Right atrium auricular region (tissue), 2 donors: ENCODE measurements around the gene PRKCE. TPM values are rescaled to one million over a fixed set of nuclear protein-coding genes. Genes with fewer than 3 reads are reported as not detected.

ENCODE experiments used
- DNase-seq: peaks from one replicate; pipeline ENCODE4 v3.0.0-alpha.2; 2019; ENCODE audit warnings: low spot score
- H3K27ac ChIP-seq, 2 donors: fragments of 200-600 bp; sonication (generic); 1 replicate in 1 of 2; 2 replicates in 1 of 2; pipeline ENCODE4 v1.5.1; 2016 to 2019
- H3K27me3 ChIP-seq, 2 donors: fragments of 200-600 bp; sonication (generic); one replicate each; pipeline versions ENCODE4 v1.5.1 to v1.6.0; 2017 to 2019
- H3K36me3 ChIP-seq: fragments of 200-600 bp; sonication (generic); one replicate; pipeline ENCODE4 v1.5.1; 2016
- H3K4me1 ChIP-seq, 2 donors: fragments of 200-600 bp; sonication (generic); one replicate each; pipeline versions ENCODE4 v1.5.1 to v1.6.0; 2017 to 2019
- H3K4me3 ChIP-seq, 2 donors: fragments of 200-600 bp; sonication (generic); 1 replicate in 1 of 2; 2 replicates in 1 of 2; pipeline ENCODE4 v1.5.1; 2017 to 2019; ENCODE audit warnings: mild to moderate bottlenecking in 1 of 2, moderate library complexity in 1 of 2
- H3K9me3 ChIP-seq, 2 donors: fragments of 200-600 bp; sonication (generic); one replicate each; pipeline ENCODE4 v1.5.1; 2019
- CTCF ChIP-seq, 2 donors: fragments of 200-600 bp; sonication (generic); IDR thresholded peaks; one replicate each; pipeline ENCODE4 v1.5.1; 2019; ENCODE audit warnings: antibody characterized with exemption in 2 of 2
- total RNA-seq, 2 donors: library from RNA; depleted of rRNA; stranded (reverse); fragments of >200 nt; gene quantifications; one replicate each; pipeline ENCODE4 v1.1.0, GENCODE V29; 2016

PRKCE gene
- total RNA-seq, 2 donors from 2014 or later: 7.2 to 11.8 TPM

DNA sequence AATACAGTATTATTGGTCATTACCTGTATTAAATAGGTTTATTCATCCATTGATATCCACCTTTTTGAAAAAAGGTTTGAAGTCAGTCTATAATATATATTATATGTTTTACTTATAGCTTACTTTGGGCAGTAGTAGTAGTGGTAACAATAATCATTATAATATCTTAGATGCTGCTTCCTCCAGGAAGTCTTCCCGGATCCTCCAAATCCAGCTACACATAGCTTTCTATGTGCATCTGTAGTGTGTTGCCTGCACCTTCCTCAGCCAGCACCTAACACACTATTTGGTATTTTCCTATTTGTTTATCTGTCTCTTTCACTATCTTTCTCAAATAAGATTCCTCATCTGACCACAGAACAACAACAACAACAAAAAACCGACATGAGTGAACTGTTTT lies 81.0 kb downstream of the PRKCE start:
- no peak for DNase-seq
- H3K27me3 ChIP-seq: no peaks in the 10 kb centered on the region
- no peak overlapping the region for H3K27ac ChIP-seq
- H3K4me1 ChIP-seq: no peaks in the 10 kb centered on the region
- TF ChIP-seq CTCF (IDR thresholded peaks at IDR 0.05): no peak
- H3K9me3 ChIP-seq: no peaks in the 10 kb centered on the region
- H3K36me3 ChIP-seq: no peaks in the 10 kb centered on the region
- H3K4me3 ChIP-seq: no peak overlapping the region

GRCh38 chr2:45732946-45733345 lies 81.5 kb downstream of the PRKCE start:
- Histone ChIP-seq H3K27ac (no peak overlapping the region), H3K4me1 (no peaks in the 10 kb centered on the region), H3K27me3 (no peaks in the 10 kb centered on the region), H3K9me3 (no peaks in the 10 kb centered on the region), H3K4me3 (no peak overlapping the region), H3K36me3 (no peaks in the 10 kb centered on the region)
- no peak for TF ChIP-seq CTCF (IDR thresholded peaks at IDR 0.05)
- no peak for DNase-seq

- no peaks in the 10 kb centered on the region for H3K4me1 ChIP-seq
- H3K27me3 ChIP-seq: no peaks in the 10 kb centered on the region
- H3K4me3 ChIP-seq: no peak overlapping the region
- no peaks in the 10 kb centered on the region for H3K9me3 ChIP-seq
- H3K36me3 ChIP-seq: no peaks in the 10 kb centered on the region
- H3K27ac ChIP-seq: no peak overlapping the region
- no peak for DNase-seq
- TF ChIP-seq CTCF (IDR thresholded peaks at IDR 0.05): no peak
Observed at GRCh38 chr2:45734336-45734735, 82.9 kb downstream of the PRKCE start.

DNA sequence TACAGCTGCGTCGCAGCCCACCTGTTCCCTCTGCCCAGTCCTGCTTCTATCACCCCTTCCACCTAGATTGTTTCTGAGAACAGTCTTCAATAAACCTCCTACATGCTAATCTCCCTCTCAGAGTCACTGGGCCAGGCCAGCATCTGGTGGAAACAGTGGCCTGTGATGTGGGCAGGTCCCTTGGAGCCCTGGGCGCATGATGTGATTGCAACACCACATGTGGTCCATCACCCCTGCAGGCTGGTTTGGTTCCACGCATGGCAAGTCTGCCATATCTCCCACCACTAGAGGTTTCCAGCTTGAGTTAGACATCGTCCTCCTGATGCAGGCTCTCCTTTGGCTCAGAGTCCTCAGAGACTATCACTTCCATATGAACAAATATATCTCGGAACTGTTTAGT lies 83.5 kb downstream of the PRKCE start:
- DNase-seq: no peak
- TF ChIP-seq CTCF (IDR thresholded peaks at IDR 0.05): no peak
- no peaks in the 10 kb centered on the region for H3K9me3 ChIP-seq
- H3K4me3 ChIP-seq: no peak overlapping the region
- no peaks in the 10 kb centered on the region for H3K27me3 ChIP-seq
- no peaks in the 10 kb centered on the region for H3K4me1 ChIP-seq
- H3K36me3 ChIP-seq: no peaks in the 10 kb centered on the region
- no peak overlapping the region for H3K27ac ChIP-seq

- no peaks in the 10 kb centered on the region for H3K27me3 ChIP-seq
- no peaks in the 10 kb centered on the region for H3K9me3 ChIP-seq
- no peak for TF ChIP-seq CTCF (IDR thresholded peaks at IDR 0.05)
- H3K27ac ChIP-seq: no peak overlapping the region
- H3K4me3 ChIP-seq: no peak overlapping the region
- no peak for DNase-seq
- no peaks in the 10 kb centered on the region for H3K36me3 ChIP-seq
- peaks cover 0 to 17% of the 10 kb centered on the region in 2 donors for H3K4me1 ChIP-seq
Observed at GRCh38 chr2:45736757-45737704, 85.6 kb downstream of the PRKCE start.
